Activated T-helper 9 cell treated with anti-CD3 and anti-CD28 coated beads, Interleukin-2, amount 50 U/mL, for 16 hours (primary cell): Measurements from ENCODE around the gene ZBTB16.

ENCODE experiments used
- DNase-seq: peaks from one replicate; pipeline ENCODE4 v3.0.0-alpha.2; 2020; ENCODE audit warnings: low read depth

ZBTB16 gene

GRCh38 chr11:114261791-114262190 is 202.3 kb downstream of the ZBTB16 start:
- no peak for DNase-seq

GRCh38 chr11:114262681-114263512 is 203.4 kb downstream of the ZBTB16 start:
- no peak for DNase-seq

GRCh38 chr11:114263513-114264170 is 204.1 kb downstream of the ZBTB16 start:
- no peak for DNase-seq

GRCh38 chr11:114264381-114264780 is 204.9 kb downstream of the ZBTB16 start:
- DNase-seq, result no peak

- DNase-seq, result no peak
These were observed 205.8 kb downstream of the ZBTB16 start for GRCh38 chr11:114265122-114265878.

GRCh38 chr11:114269498-114269897 is 210.0 kb downstream of the ZBTB16 start:
- no peak for DNase-seq

- no peak for DNase-seq
These were observed 211.2 kb downstream of the ZBTB16 start for GRCh38 chr11:114270531-114271270.

- DNase-seq, result no peak
These were observed 211.8 kb downstream of the ZBTB16 start for GRCh38 chr11:114271316-114271715.

- no peak for DNase-seq
These were observed 212.8 kb downstream of the ZBTB16 start for GRCh38 chr11:114272311-114272710.

GRCh38 chr11:114273071-114273470 is 213.6 kb downstream of the ZBTB16 start:
- no peak for DNase-seq

GRCh38 chr11:114273890-114274635 is 214.6 kb downstream of the ZBTB16 start:
- no peak for DNase-seq

- no peak for DNase-seq
These were observed 215.1 kb downstream of the ZBTB16 start for GRCh38 chr11:114274637-114275036.

GRCh38 chr11:114275280-114275679 is 215.8 kb downstream of the ZBTB16 start:
- DNase-seq, result no peak

- no peak for DNase-seq
These were observed 216.6 kb downstream of the ZBTB16 start for GRCh38 chr11:114276077-114276476.

- no peak for DNase-seq
These were observed 218.3 kb downstream of the ZBTB16 start for GRCh38 chr11:114277637-114278341.

- DNase-seq, result no peak
These were observed 219.0 kb downstream of the ZBTB16 start for GRCh38 chr11:114278342-114279065.

GRCh38 chr11:114279792-114280546 is 220.5 kb downstream of the ZBTB16 start:
- DNase-seq, result no peak

- DNase-seq, result no peak
These were observed 221.2 kb downstream of the ZBTB16 start for GRCh38 chr11:114280696-114281095.

GRCh38 chr11:114281388-114281956 is 222.0 kb downstream of the ZBTB16 start:
- no peak for DNase-seq
